T-helper 17 cell (primary cell): ENCODE results near the gene ZNF544. TPM values are rescaled to one million over a fixed set of nuclear protein-coding genes. Genes with fewer than 3 reads are reported as not detected.
"Not testable (repeated sequence)": the region's sequence is repeated elsewhere in the genome, so short reads cannot be mapped to it uniquely, and the experiment has no call there.

ENCODE experiments used
- ATAC-seq: fragments of 150-1000 bp; cut with Tn5 transposase; 2 replicates; pipeline ENCODE4 v1.10.0; 2021; ENCODE audit warnings: mild to moderate bottlenecking, moderate library complexity
- DNase-seq, 3 donors: peaks; one replicate each; pipeline versions ENCODE4 v3.0.0 to v3.0.0-alpha.2; 2020 to 2021
- H3K9me3 ChIP-seq: one replicate; pipeline ENCODE4 v1.7.0; 2013; ENCODE audit warnings: low read length, mild to moderate bottlenecking; ENCODE audit not compliant: control insufficient read depth, poor library complexity, severe bottlenecking
- H3K27ac Mint-ChIP-seq: one replicate; pipeline ENCODE4 v1.8.0; 2022; ENCODE audit warnings: mild to moderate bottlenecking, moderate library complexity, mixed read lengths
- H3K27me3 Mint-ChIP-seq: one replicate; pipeline ENCODE4 v1.8.0; 2022; ENCODE audit warnings: mixed read lengths
- H3K36me3 Mint-ChIP-seq: one replicate; pipeline ENCODE4 v1.8.0; 2022; ENCODE audit warnings: low read depth, mixed read lengths
- H3K4me1 Mint-ChIP-seq: one replicate; pipeline ENCODE4 v1.8.0; 2022; ENCODE audit warnings: mild to moderate bottlenecking, mixed read lengths
- H3K4me3 Mint-ChIP-seq: one replicate; pipeline ENCODE4 v1.8.0; 2022; ENCODE audit warnings: mild to moderate bottlenecking, moderate library complexity, mixed read lengths
- total RNA-seq, 4 donors: library from RNA in 2 of 4; stranded (reverse) in 2 of 4; gene quantifications; one replicate each; pipeline ENCODE4 v1.2.3 and lab custom pipeline; 2022 to 2026

ZNF544 gene
- total RNA-seq, 2 donors from 2014 or later: 13.4 to 15.0 TPM

GRCh38 chr19:58304255-58304654 is 75.5 kb downstream of the ZNF544 start:
- Mint-ChIP-seq H3K36me3 (peaks cover 6% of the 10 kb centered on the region), H3K27ac (peak overlapping the region; percentile 97), H3K4me3 (no peak overlapping the region), H3K4me1 (peaks cover 28% of the 10 kb centered on the region), H3K27me3 (no peaks in the 10 kb centered on the region)
- DNase-seq (no peak), ATAC-seq (no peak)
- no peaks in the 10 kb centered on the region for H3K9me3 ChIP-seq

- DNase-seq (no peak), ATAC-seq (no peak)
- Mint-ChIP-seq H3K27me3 (no peaks in the 10 kb centered on the region), H3K4me1 (peaks cover 32% of the 10 kb centered on the region), H3K27ac (peak overlapping the region; percentile 97), H3K36me3 (peaks cover 6% of the 10 kb centered on the region), H3K4me3 (peak overlapping the region; percentile 99)
- no peaks in the 10 kb centered on the region for H3K9me3 ChIP-seq
These were observed 76.0 kb downstream of the ZNF544 start for GRCh38 chr19:58304748-58305064.

- DNase-seq (peak; percentile 83 to 88 (median 87)), ATAC-seq (peak; percentile 98)
- Mint-ChIP-seq H3K4me3 (peak within 1 kb of the TSS; percentile 99), H3K27ac (peak within 1 kb of the TSS; percentile 97), H3K27me3 (no peaks in the 10 kb centered on the region), H3K4me1 (peaks cover 32% of the 10 kb centered on the region), H3K36me3 (peaks cover 9% of the 10 kb centered on the region)
- H3K9me3 ChIP-seq: no peaks in the 10 kb centered on the region
These were observed 76.6 kb downstream of the ZNF544 start, which contains the start of gene ERVK3-1 for GRCh38 chr19:58305065-58305931. Gene ERVK3-1, plus strand, starts transcription at chr19:58305377. Its CDS starts 6,792 bp downstream, at chr19:58312169.

GRCh38 chr19:58305932-58306323 is 77.2 kb downstream of the ZNF544 start:
- H3K4me1 Mint-ChIP-seq: peaks cover 32% of the 10 kb centered on the region
- ATAC-seq (no peak), DNase-seq (no peak)
- H3K27me3 Mint-ChIP-seq: no peaks in the 10 kb centered on the region
- H3K27ac Mint-ChIP-seq: peak overlapping the region; percentile 97
- peak overlapping the region; percentile 99 for H3K4me3 Mint-ChIP-seq
- H3K9me3 ChIP-seq: no peaks in the 10 kb centered on the region
- peaks cover 9% of the 10 kb centered on the region for H3K36me3 Mint-ChIP-seq

- no peaks in the 10 kb centered on the region for H3K9me3 ChIP-seq
- Mint-ChIP-seq H3K27ac (no peak overlapping the region), H3K4me1 (peaks cover 34% of the 10 kb centered on the region), H3K27me3 (no peaks in the 10 kb centered on the region), H3K4me3 (no peak overlapping the region), H3K36me3 (peaks cover 15% of the 10 kb centered on the region)
- no peak for DNase-seq
- no peak for ATAC-seq
These were observed 79.0 kb downstream of the ZNF544 start for GRCh38 chr19:58307736-58308135.

GRCh38 chr19:58310685-58311084 is 82.0 kb downstream of the ZNF544 start:
- H3K4me1 Mint-ChIP-seq: peaks cover 25% of the 10 kb centered on the region
- DNase-seq, ATAC-seq, H3K9me3 ChIP-seq, H3K27me3 Mint-ChIP-seq, H3K4me3 Mint-ChIP-seq: not testable (repeated sequence)
- peaks cover 14% of the 10 kb centered on the region for H3K36me3 Mint-ChIP-seq
- H3K27ac Mint-ChIP-seq: peak overlapping the region; percentile 70

- no peaks in the 10 kb centered on the region for H3K9me3 ChIP-seq
- DNase-seq (no peak), ATAC-seq (no peak)
- Mint-ChIP-seq H3K27ac (no peak overlapping the region), H3K27me3 (no peaks in the 10 kb centered on the region), H3K36me3 (peaks cover 12% of the 10 kb centered on the region), H3K4me3 (no peak overlapping the region), H3K4me1 (peaks cover 20% of the 10 kb centered on the region)
These were observed 82.7 kb downstream of the ZNF544 start for GRCh38 chr19:58311345-58311865.

Other genes starting within 250 kb of the ZNF544 start
- gene ZNF606, start 226.1 kb upstream of the ZNF544 start, total RNA-seq: 1 to 10 TPM; 7.1 TPM
- gene ZSCAN1, start 194.9 kb upstream of the ZNF544 start, total RNA-seq: not detected
- under 1 TPM; 0.16 to 0.57 TPM for gene ZNF135, start 169.6 kb upstream of the ZNF544 start, total RNA-seq
- gene ZSCAN18, start 130.7 kb upstream of the ZNF544 start, total RNA-seq: 10 to 100 TPM; 29.3 to 30.7 TPM
- 10 to 100 TPM; 10.8 to 12.5 TPM for gene ZNF329, start 78.1 kb upstream of the ZNF544 start, total RNA-seq
- gene ZNF274, start 45.9 kb upstream of the ZNF544 start, total RNA-seq: 10 to 100 TPM; 30.4 to 41.0 TPM
- 1 to 10 TPM; 5.6 to 6.6 TPM for gene ZNF8, start 50.0 kb downstream of the ZNF544 start, total RNA-seq
- 100 to 1,000 TPM; 108 to 110 TPM for gene ERVK3-1, start 76.5 kb downstream of the ZNF544 start, total RNA-seq
- gene ZSCAN22, start 98.1 kb downstream of the ZNF544 start, total RNA-seq: 1 to 10 TPM; 1.5 to 1.7 TPM
- gene A1BG, start 124.6 kb downstream of the ZNF544 start, total RNA-seq: 10 to 100 TPM; 16.0 to 21.7 TPM
- 1 to 10 TPM in 1 of 2 donors, under 1 TPM in 1; 0.55 to 1.6 TPM for gene ZNF497, start 133.8 kb downstream of the ZNF544 start, total RNA-seq
- 1 to 10 TPM; 1.2 to 1.6 TPM for gene ZNF837, start 152.1 kb downstream of the ZNF544 start, total RNA-seq
- 1,000 to 10,000 TPM; 1,065 to 1,239 TPM for gene RPS5, start 158.4 kb downstream of the ZNF544 start, total RNA-seq
- gene RNF225, start 166.7 kb downstream of the ZNF544 start, total RNA-seq: not detected
- 1 to 10 TPM; 3.0 to 5.4 TPM for gene ZNF584, start 179.7 kb downstream of the ZNF544 start, total RNA-seq
- gene ZNF132, start 211.2 kb downstream of the ZNF544 start, total RNA-seq: 1 to 10 TPM in 1 of 2 donors, under 1 TPM in 1; 0.76 to 1.7 TPM
- 10 to 100 TPM in 1 of 2 donors, 1 to 10 TPM in 1; 8.6 to 12.6 TPM for gene ZNF324B, start 222.7 kb downstream of the ZNF544 start, total RNA-seq
- 10 to 100 TPM; 21.0 to 35.2 TPM for gene ZNF324, start 238.2 kb downstream of the ZNF544 start, total RNA-seq
- gene ZNF446, start 247.4 kb downstream of the ZNF544 start, total RNA-seq: 10 to 100 TPM; 13.9 to 17.3 TPM